Spleen (tissue), 7 donors: ENCODE data around the gene VAMP2.

Experiments
- CTCF ChIP-seq, 11 experiments: fragments of 200-600 bp in 7 of 11; fragments of 450-650 bp in 4 of 11; sonication (generic) in 4 of 11; IDR thresholded peaks in 8 of 11; conservative IDR thresholded peaks in 3 of 11; 1 replicate in 7 of 11; 2 replicates in 4 of 11; pipeline versions ENCODE4 v1.4.0 to v1.8.0; 2016 to 2021; ENCODE audit warnings: antibody characterized with exemption in 11 of 11, inconsistent platforms in 4 of 11, mild to moderate bottlenecking in 1 of 11
- POLR2AphosphoS5 ChIP-seq, 3 donors: sonication (generic); formaldehyde crosslinking; IDR thresholded peaks; one replicate each; pipeline ENCODE4 v1.5.1; 2017; ENCODE audit warnings: antibody characterized with exemption in 3 of 3
- donor health status: DM: no; HTN: no; CAD: no; lungs with moderate emphysema.
- donor health status: DM: no; HTN: no; CAD: no.
- donor health status: DM: no; HTN: no; CAD: no.

- TF ChIP-seq POLR2AphosphoS5 (IDR thresholded peaks at IDR 0.05), result peak; percentile 100
- peak in 2 of 11 experiments; percentile 32 to 35 for TF ChIP-seq CTCF (IDR thresholded peaks at IDR 0.05 in 8 of 11, conservative IDR thresholded peaks at IDR 0.05 in 3 of 11)
Measured at GRCh38 chr17:8156246-8156992, 6.3 kb downstream of the VAMP2 start.
